ENCODE results near the gene OR5T3. TPM values are rescaled to one million over a fixed set of nuclear protein-coding genes. Genes with fewer than 3 reads are reported as not detected.
"Not testable (repeated sequence)": the region's sequence is repeated elsewhere in the genome, so short reads cannot be mapped to it uniquely, and the experiment has no call there.

OR5T3 gene
- polyA plus RNA-seq (2013, experiment 1 of 2; ENCODE audit: insufficient read length) = not detected
- not detected for polyA plus RNA-seq (2013, experiment 2 of 2; ENCODE audit: insufficient read length)

DNA sequence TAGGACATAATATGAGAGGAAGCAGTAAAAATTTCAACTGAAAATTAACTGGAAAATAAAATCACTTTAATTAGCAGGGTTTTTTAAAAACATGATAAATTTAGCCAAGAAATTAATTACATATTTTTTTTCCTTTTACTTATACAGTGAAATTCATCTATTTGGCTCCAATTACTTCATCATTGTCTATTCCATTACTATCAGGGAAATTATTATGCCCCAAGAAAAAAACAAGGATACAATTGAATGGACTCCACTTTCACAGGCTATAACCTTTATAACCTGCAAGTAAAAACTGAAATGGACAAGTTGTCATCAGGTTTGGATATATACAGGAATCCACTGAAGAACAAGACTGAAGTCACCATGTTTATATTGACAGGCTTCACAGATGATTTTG is at the start of gene OR5T3:
TSS of gene OR5T3 (plus strand) at position 301 of the 400 bp plus-strand sequence. CDS start at position 301, 0 bp downstream.
- DNase-seq = no peak

DNA sequence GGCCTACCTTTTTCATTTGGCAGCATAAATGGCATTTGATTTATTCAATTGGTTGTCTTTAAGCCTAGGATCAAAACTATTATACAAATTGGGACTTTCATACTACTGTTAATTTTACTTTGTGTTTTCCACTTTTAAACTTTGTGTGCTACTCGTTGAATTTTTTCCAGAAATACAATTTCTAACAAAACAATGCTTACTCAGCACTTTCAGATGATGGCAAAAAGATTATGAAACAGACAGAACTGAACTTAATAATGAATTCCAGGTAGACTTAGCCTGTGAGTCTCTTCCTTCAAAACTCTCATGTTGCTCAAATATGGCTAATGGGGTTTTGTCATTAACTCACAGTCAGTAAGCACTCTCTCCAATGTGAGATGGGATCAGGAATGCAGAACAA is 44.3 kb upstream of the OR5T3 start:
- DNase-seq = no peak

DNA sequence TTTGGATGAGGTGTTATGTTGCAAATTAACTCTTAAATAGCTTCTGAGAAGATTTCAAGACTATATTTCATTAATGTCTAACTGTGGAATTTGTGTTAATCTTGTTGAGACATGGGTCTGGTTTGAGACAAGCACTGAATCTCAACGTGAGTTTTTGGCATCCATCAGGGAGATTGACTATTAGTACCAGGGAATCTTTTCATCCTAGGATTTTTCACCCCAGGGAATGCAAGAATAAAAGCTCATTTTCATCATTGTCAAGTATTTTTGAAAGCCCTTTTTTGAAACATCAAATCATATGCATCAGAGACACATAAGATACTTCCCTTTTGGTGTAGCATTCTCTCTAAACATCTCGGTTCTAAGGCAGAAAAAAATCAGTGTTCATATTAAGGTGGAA is 37.5 kb upstream of the OR5T3 start:
- no peak for DNase-seq

DNA sequence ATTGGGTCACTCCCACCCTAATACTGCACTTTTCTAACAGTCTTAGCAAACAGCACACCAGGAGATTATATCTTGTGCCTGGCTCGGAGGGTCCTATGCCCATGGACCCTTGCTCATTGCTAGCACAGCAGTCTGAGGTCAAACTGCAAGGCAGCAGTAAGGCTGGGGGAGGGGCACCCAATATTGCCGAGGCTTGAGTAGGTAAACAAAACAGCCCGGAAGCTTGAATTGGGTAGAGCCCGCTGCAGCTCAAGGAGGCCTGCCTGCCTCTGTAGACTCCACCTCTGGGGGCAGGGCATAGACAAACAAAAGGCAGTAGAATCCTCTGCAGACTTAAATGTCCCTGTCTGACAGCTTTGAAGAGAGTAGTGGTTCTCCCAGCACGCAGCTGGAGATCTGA is 32.3 kb upstream of the OR5T3 start:
- not testable (repeated sequence) for DNase-seq

DNA sequence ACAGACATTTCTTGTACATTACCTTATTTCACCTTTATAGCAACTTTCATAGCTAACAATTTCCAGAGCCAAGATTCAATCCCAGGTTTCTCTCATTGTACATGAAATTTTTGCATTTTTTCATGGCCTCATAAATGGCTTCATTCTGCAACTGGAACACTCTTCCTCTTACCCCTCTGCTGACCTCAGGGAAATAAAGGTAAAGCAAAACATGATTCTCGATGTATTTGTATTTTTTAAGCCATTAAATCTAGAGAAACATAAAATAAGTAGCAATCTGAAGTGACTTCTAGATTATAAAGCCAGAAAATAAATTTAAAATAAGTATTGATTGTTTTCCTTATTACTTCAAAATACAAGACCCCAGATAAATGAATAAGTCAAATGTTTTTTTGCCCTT is 17.9 kb upstream of the OR5T3 start, which contains the start of gene OR5T2:
TSS of gene OR5T2 (minus strand) at position 101 of the 400 bp plus-strand sequence. CDS start 1,193 bp downstream, outside the sequence.
- no peak for DNase-seq

DNA sequence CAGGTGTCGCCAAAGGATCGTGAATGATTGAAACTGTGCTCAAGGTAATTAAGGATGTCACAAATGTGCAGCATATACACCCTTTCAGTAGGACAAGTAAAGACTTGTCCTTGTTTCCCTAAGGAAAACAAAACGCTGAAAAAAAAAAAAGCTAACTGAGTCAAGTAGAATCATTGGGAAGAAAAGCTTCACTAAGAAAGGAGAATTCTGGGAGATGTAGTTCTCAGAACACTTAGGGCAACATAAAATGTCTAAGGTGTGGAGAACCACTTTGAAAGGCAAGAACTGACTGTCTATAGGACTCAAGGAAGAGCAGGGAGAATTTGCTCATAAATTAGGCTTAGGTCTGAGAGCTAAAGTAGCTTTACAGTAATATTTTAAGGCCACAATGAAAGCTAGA is 19.0 kb downstream of the OR5T3 start:
- no peak for DNase-seq

DNA sequence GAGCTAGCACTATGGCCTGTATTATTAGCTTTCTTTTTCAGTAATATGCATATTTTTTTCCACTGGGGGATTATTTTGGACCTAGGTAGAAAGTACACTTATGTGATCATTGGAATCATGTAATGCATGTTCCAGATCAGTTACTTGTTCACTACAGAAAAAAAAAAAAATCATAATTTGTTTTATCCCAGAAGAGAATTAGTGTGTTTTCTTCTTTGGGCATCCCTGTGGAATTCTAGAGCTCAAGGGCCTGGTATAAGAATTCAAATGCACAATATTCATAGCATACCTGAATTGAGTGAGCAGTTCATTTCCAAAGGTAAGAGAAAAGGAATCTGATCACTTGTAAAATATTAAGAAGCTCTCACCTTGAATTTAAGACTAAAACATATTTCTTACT is 21.8 kb downstream of the OR5T3 start, which contains the start of gene OR5T1:
TSS of gene OR5T1 (plus strand) at position 301 of the 400 bp plus-strand sequence. CDS start 1,485 bp downstream, outside the sequence.
- no peak for DNase-seq

DNA sequence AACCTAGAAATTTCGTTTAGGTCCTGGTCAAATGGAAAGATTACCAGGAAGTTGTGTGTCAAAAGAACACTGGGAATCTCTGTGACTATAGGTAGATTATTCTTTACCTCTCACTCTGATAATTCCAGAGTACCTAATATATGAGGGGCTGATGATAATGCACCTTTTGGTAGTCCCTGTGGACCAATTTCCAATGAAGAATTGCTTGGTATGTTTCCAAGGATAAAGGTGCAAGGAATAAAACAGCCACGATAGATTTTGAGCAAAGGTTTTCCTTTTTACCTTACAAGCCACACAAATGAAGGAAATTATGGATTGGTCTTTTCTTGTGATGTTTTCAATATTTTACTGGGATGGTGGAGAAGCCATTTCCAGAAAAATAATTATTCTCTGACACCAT is 40.1 kb downstream of the OR5T3 start, which contains the start of gene OR8H1:
TSS of gene OR8H1 (minus strand) at position 101 of the 400 bp plus-strand sequence. CDS start 1,192 bp downstream, outside the sequence.
- no peak for DNase-seq

DNA sequence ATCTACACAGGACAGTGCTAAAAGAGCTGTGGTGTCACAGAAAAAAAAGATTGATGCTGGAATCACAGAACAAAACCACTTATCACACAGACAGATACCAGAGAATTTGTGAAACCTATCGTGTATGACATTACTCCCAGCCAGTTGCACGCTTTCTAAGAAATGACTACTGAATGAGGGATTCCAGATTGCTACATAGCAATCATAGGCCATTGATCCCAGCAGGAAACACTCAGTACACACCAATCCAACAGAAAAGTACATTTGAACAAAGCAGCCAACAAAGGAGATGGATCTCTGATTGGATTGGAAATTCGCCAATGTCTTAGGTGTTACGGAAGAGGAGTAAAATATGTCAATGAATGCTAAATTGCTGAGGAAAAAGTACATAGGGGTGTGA is 44.8 kb downstream of the OR5T3 start:
- no peak for DNase-seq

All from fibroblast of skin of back (primary cell).